K562 (cell line): ENCODE data around the gene OR2B6. TPM values are rescaled to one million over a fixed set of nuclear protein-coding genes. Genes with fewer than 3 reads are reported as not detected.
A peak's percentile ranks its signal among the peaks of the same experiment; 100 is the strongest.

Experiments
- ATAC-seq: fragments of 200-7000 bp; cut with Tn5 transposase; 3 replicates; pipeline ENCODE4 v1.9.1; 2020; ENCODE audit warnings: moderate library complexity
- BruUV-seq: library from RNA; stranded (reverse); fragments of 400-500 nt; replicated peaks from 2 replicates; lab custom pipeline; 2021; lab: Mats Ljungman, UMichigan
- CTCF ChIA-PET: fragments of 300-600 bp; formaldehyde crosslinking; extraction: SDS; loops from one replicate; lab custom pipeline; 2021; ENCODE audit warnings: low intra/inter-chr PET ratio; lab: Yijun Ruan, JAX
- POLR2A ChIA-PET: fragments of 300-600, 350-650 bp; sonication (Branson Sonifier 250); formaldehyde crosslinking; extraction: SDS; loops from one replicate; lab custom pipeline; 2021; ENCODE audit warnings: antibody characterized with exemption, inconsistent platforms; lab: Yijun Ruan, JAX
- DNase-seq, 4 experiments: peaks; one replicate each; pipeline versions ENCODE4 v3.0.0 to v3.0.0-alpha.2; 2011 to 2018; ENCODE audit warnings: low spot score in 3 of 4, mixed read lengths in 3 of 4; ENCODE audit errors: extremely low read depth in 1 of 4
- FAIRE-seq: peaks from 2 replicates; lab custom pipeline; 2011; peaks lifted over from hg19 to GRCh38; lab: Jason Lieb, UNC
- H2AFZ ChIP-seq: 2 replicates; pipeline ENCODE4 v1.6.0; 2011; ENCODE audit warnings: low read depth, low read length, control low read depth, inconsistent platforms
- H3K27ac ChIP-seq: fragments of 200-600 bp; 3 replicates; pipeline ENCODE4 v1.8.0; 2011; ENCODE audit warnings: low read depth, mild to moderate bottlenecking, control low read depth, inconsistent platforms, low read length, moderate library complexity, mixed read lengths; ENCODE audit errors: extremely low read depth
- H3K27me3 ChIP-seq, 2 experiments: fragments of 300-600 bp in 1 of 2; 2 replicates in 1 of 2; 3 replicates in 1 of 2; pipeline versions ENCODE4 v1.6.0 to v1.8.0; 2011; ENCODE audit warnings: inconsistent platforms in 2 of 2, low read length in 2 of 2, mild to moderate bottlenecking in 1 of 2, mixed read lengths in 1 of 2, moderate library complexity in 1 of 2; ENCODE audit not compliant: control insufficient read depth in 2 of 2, insufficient read depth in 2 of 2
- H3K36me3 ChIP-seq: fragments of 300-600 bp; 3 replicates; pipeline ENCODE4 v1.8.0; 2011; ENCODE audit warnings: mild to moderate bottlenecking, low read length, inconsistent platforms; ENCODE audit not compliant: control insufficient read depth, insufficient read depth
- H3K4me1 ChIP-seq, 2 experiments: fragments of 200-600 bp in 1 of 2; replicated peaks in 1 of 2; 2 replicates in 1 of 2; 3 replicates in 1 of 2; pipeline versions ENCODE4 v1.5.1 to v1.8.0; 2011; ENCODE audit warnings: inconsistent platforms in 2 of 2, low read length in 2 of 2, mild to moderate bottlenecking in 1 of 2, mixed read lengths in 1 of 2, moderate library complexity in 1 of 2; ENCODE audit not compliant: control insufficient read depth in 2 of 2, insufficient read depth in 2 of 2
- H3K4me2 ChIP-seq: 2 replicates; pipeline ENCODE4 v1.6.1; 2011; ENCODE audit warnings: low read length, control low read depth, inconsistent platforms, mixed read lengths; ENCODE audit not compliant: insufficient read depth
- H3K4me3 ChIP-seq: fragments of 200-600 bp; sonication (generic), shearing (Covaris generic); 2 replicates; pipeline ENCODE4 v1.5.1; 2016; ENCODE audit warnings: control low read depth, inconsistent platforms
- H3K79me2 ChIP-seq: fragments of 200-600 bp; 3 replicates; pipeline ENCODE4 v1.8.0; 2011; ENCODE audit warnings: low read length, inconsistent platforms; ENCODE audit not compliant: control insufficient read depth, insufficient read depth
- H3K9ac ChIP-seq, 2 experiments: 2 replicates each; pipeline versions ENCODE4 v1.6.0 to v1.6.1; 2011; ENCODE audit warnings: low read depth in 2 of 2, low read length in 2 of 2, control low read depth in 1 of 2, inconsistent platforms in 1 of 2, mild to moderate bottlenecking in 1 of 2, mixed read lengths in 1 of 2; ENCODE audit not compliant: insufficient read depth in 1 of 2
- H3K9me1 ChIP-seq: one replicate; pipeline ENCODE4 v1.6.0; 2011; ENCODE audit warnings: inconsistent platforms, mild to moderate bottlenecking, low read length, moderate library complexity; ENCODE audit not compliant: control insufficient read depth, insufficient read depth
- H3K9me3 ChIP-seq: replicated peaks from 2 replicates; pipeline ENCODE4 v1.5.1; 2011; ENCODE audit warnings: low read depth, low read length, inconsistent platforms; ENCODE audit not compliant: control insufficient read depth, insufficient read depth
- H4K20me1 ChIP-seq: replicated peaks from 2 replicates; pipeline ENCODE4 v1.6.1; 2011; ENCODE audit warnings: low read length, inconsistent platforms, mixed read lengths; ENCODE audit not compliant: control insufficient read depth, insufficient read depth
- DDX20 ChIP-seq: fragments of 450-650 bp; IDR thresholded peaks from 2 replicates; pipeline ENCODE4 v1.6.1; 2016; ENCODE audit warnings: missing genetic modification characterization, low read depth, mild to moderate bottlenecking, missing compliant biosample characterization, moderate library complexity
- KLF16 ChIP-seq: IDR thresholded peaks from 2 replicates; pipeline ENCODE4 v1.6.1; 2016; ENCODE audit warnings: antibody characterized with exemption
- MAFG ChIP-seq: fragments of 450-650 bp; conservative IDR thresholded peaks from 2 replicates; pipeline ENCODE4 v1.6.1; 2016; ENCODE audit warnings: missing genetic modification characterization, missing compliant biosample characterization
- MEIS2 ChIP-seq: fragments of 450-650 bp; IDR thresholded peaks from 2 replicates; pipeline ENCODE4 v1.6.1; 2014; ENCODE audit warnings: mild to moderate bottlenecking; ENCODE audit not compliant: partially characterized antibody
- NFE2 ChIP-seq: IDR thresholded peaks from 2 replicates; pipeline ENCODE4 v1.6.1; 2014; ENCODE audit warnings: antibody characterized with exemption, low read depth
- PBX2 ChIP-seq, 2 experiments: IDR thresholded peaks in 1 of 2; conservative IDR thresholded peaks in 1 of 2; 2 replicates each; pipeline ENCODE4 v1.6.1; 2016; ENCODE audit warnings: low read depth in 2 of 2, mild to moderate bottlenecking in 1 of 2, missing compliant biosample characterization in 1 of 2, missing genetic modification characterization in 1 of 2, moderate library complexity in 1 of 2
- PCBP1 ChIP-seq: fragments of 200-400 bp; formaldehyde crosslinking; IDR thresholded peaks from 2 replicates; pipeline ENCODE4 v1.6.1; 2018; ENCODE audit warnings: mild to moderate bottlenecking, low read depth, low read length; ENCODE audit not compliant: poor library complexity, severe bottlenecking
- PKNOX1 ChIP-seq: fragments of 450-650 bp; IDR thresholded peaks from 2 replicates; pipeline ENCODE4 v1.6.1; 2016
- ZFP30 ChIP-seq: fragments of 250-450 bp; sonication (Bioruptor Pico); IDR thresholded peaks from 2 replicates; pipeline ENCODE4 v1.8.0; 2022; ENCODE audit warnings: moderate library complexity, mild to moderate bottlenecking, inconsistent platforms, borderline replicate concordance
- WGBS: fragments of 100-300 bp; shearing (Covaris generic); methylation state at CpG from one replicate; pipeline ENCODE4 v1.1.6; 2016; ENCODE audit warnings: low coverage, mixed read lengths; ENCODE audit not compliant: insufficient coverage; ENCODE audit errors: missing lambda C conversion rate; 5-methylcytosine and 5-hydroxymethylcytosine counted together
- in situ Hi-C: fragments of 300-500 bp; cut with MboI; formaldehyde crosslinking; loops from 4 replicates; pipeline ENCODE4 v1.15.0; 2018; ENCODE audit warnings: inconsistent platforms, mixed read lengths
- intact Hi-C: fragments of 100-400 bp; cut with micrococcal nuclease; formaldehyde crosslinking; loops from 2 replicates; pipeline ENCODE4 v1.14.2; 2022
- polyA plus RNA-seq, 8 experiments: library from polyadenylated mRNA; depleted of rRNA in 4 of 8; stranded (reverse) in 5 of 8; unstranded in 3 of 8; fragments of >200 nt; fragmentation: Nextera tagmentation in 2 of 8; fragmentation: Illumina TruSeq in 1 of 8; extraction: Ambion mirVana in 2 of 8; extraction: Trizol in 1 of 8; gene quantifications; 2 replicates each; pipeline versions ENCODE4 v1.2.1 to v1.2.3, GENCODE V29; 2011 to 2014; ENCODE audit warnings: inconsistent platforms in 1 of 8, missing spikeins in 1 of 8
- total RNA-seq, 7 experiments: library from RNA; depleted of rRNA in 6 of 7; stranded (reverse); fragments of >200 nt in 6 of 7; fragmentation: Illumina TruSeq in 2 of 7; extraction: Trizol in 2 of 7; gene quantifications; 2 replicates each; pipeline versions ENCODE4 v1.2.1 to v1.2.3, GENCODE V29; 2011 to 2021; ENCODE audit warnings: low replicate concordance in 1 of 7
- TF ChIP-seq, protein P1 (sequence below), 2 experiments: fragments of 450-650 bp in 1 of 2; sonication (generic) in 1 of 2; formaldehyde crosslinking in 1 of 2; IDR thresholded peaks in 1 of 2; conservative IDR thresholded peaks in 1 of 2; 2 replicates each; pipeline versions ENCODE4 v1.6.1 to v1.8.1; 2016 to 2023; ENCODE audit warnings: mild to moderate bottlenecking in 2 of 2, moderate library complexity in 2 of 2, inconsistent platforms in 1 of 2, missing genetic modification reagents in 1 of 2

The OR2B6 gene
- total and polyA plus RNA-seq, 9 of the 15 experiments (the other 6 are each of a cell fraction or from before 2014, with no cell fraction given) = 1.9 to 18.7 (median 4.4) TPM

GRCh38 chr6:27948237-27948636 is 8.8 kb upstream of the OR2B6 start (continued):
- no peak for TF ChIP-seq ZFP30

DNA sequence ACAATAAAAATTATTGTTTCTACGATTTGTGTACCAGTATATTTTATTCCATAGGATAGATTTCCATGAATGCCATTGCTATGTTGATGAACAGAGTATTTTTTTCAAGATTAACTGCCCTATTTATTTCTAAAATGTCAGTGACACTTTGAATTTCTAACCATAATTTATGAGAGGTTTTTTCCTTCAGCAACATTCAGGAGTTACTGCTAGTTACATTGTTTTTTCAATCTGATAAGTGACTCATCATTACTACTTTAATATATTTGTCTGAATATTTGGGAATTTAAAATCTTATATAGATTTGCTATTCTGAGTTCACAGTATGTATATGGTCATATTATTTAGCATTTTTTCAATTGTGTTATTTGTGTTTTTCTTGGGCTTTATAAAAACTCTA is 6.0 kb upstream of the OR2B6 start:
- FAIRE-seq (no peak), DNase-seq (no peak), ATAC-seq (no peak)
- no peaks in the 10 kb centered on the region for H3K27me3 ChIP-seq
- H3K9me3 ChIP-seq = no peaks in the 10 kb centered on the region; the same call in 1 of the 2 replicates
- 55% methylated on average over 1 of the region's 1 CpG for WGBS
- ChIA-PET CTCF (no interaction called here), POLR2A (no interaction called here)
- peaks cover 0 to 3% of the 10 kb centered on the region in 2 experiments; a peak in 2 of 5 replicates for H3K4me1 ChIP-seq
- H3K79me2 ChIP-seq = peaks cover 5% of the 10 kb centered on the region; the same call in 1 of the 3 replicates
- no peak overlapping the region for H2AFZ ChIP-seq
- no peak overlapping the region for H3K4me3 ChIP-seq
- peaks cover 51% of the 10 kb centered on the region for H3K36me3 ChIP-seq
- H3K27ac ChIP-seq = no peak overlapping the region
- no peak overlapping the region for H3K4me2 ChIP-seq
- H3K9me1 ChIP-seq = no peaks in the 10 kb centered on the region
- no peaks in the 10 kb centered on the region for H4K20me1 ChIP-seq
- no peak overlapping the region for H3K9ac ChIP-seq
- TF ChIP-seq PBX2 (CRISPR knock-in tag; IDR thresholded peaks at IDR 0.05; ENCODE audit: low read depth) (no peak), PBX2 (tag; conservative IDR thresholded peaks at IDR 0.05; ENCODE audit: low read depth) (peak; percentile 60; the same call in 1 of the 2 replicates), PCBP1 (no peak), MEIS2 (peak; percentile 70), NFE2 (peak; percentile 31; the same call in 1 of the 2 replicates), MAFG (tag) (peak; percentile 61), KLF16 (no peak), PKNOX1 (peak; percentile 44; the same call in 1 of the 2 replicates), DDX20 (no peak)
- TF ChIP-seq, protein P1, sequence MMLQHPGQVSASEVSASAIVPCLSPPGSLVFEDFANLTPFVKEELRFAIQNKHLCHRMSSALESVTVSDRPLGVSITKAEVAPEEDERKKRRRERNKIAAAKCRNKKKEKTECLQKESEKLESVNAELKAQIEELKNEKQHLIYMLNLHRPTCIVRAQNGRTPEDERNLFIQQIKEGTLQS (IDR thresholded peaks at IDR 0.05) = peak; percentile 48
- TF ChIP-seq, protein P1 (CRISPR knock-in tag; conservative IDR thresholded peaks at IDR 0.05) = no peak
- intact Hi-C loops = no loop called here
- in situ Hi-C loops = no loop called here
- no TSS peak for BruUV-seq
